ENCODE data around the gene LTN1.
A peak's percentile ranks its signal among the peaks of the same experiment; 100 is the strongest.

The LTN1 gene

GRCh38 chr21:28922368-28922767 is 70.3 kb downstream of the LTN1 start:
- no peak for DNase-seq

- no peak for DNase-seq
These were observed 76.4 kb downstream of the LTN1 start for GRCh38 chr21:28916150-28916893.

- DNase-seq, result no peak
These were observed 79.6 kb downstream of the LTN1 start for GRCh38 chr21:28913071-28913470.

- no peak for DNase-seq
These were observed 82.3 kb downstream of the LTN1 start for GRCh38 chr21:28910280-28910887.

- no peak for DNase-seq
These were observed 84.3 kb downstream of the LTN1 start for GRCh38 chr21:28908351-28908750.

GRCh38 chr21:28906841-28907240 is 85.8 kb downstream of the LTN1 start:
- DNase-seq, result no peak

GRCh38 chr21:28906236-28906635 is 86.4 kb downstream of the LTN1 start:
- no peak for DNase-seq

GRCh38 chr21:28904961-28905435 is 87.7 kb downstream of the LTN1 start:
- no peak for DNase-seq

- DNase-seq, result no peak
These were observed 89.2 kb downstream of the LTN1 start for GRCh38 chr21:28903448-28903847.

GRCh38 chr21:28900481-28900880 is 92.2 kb downstream of the LTN1 start:
- DNase-seq, result no peak

GRCh38 chr21:28899744-28900143 is 92.9 kb downstream of the LTN1 start:
- no peak for DNase-seq

- no peak for DNase-seq
These were observed 93.5 kb downstream of the LTN1 start for GRCh38 chr21:28899220-28899619.

- DNase-seq, result no peak
These were observed 99.0 kb downstream of the LTN1 start for GRCh38 chr21:28893687-28894086.

GRCh38 chr21:28892199-28893111 is 100.2 kb downstream of the LTN1 start:
- no peak for DNase-seq

- no peak for DNase-seq
These were observed 106.9 kb downstream of the LTN1 start for GRCh38 chr21:28885853-28886177.

- peak; percentile 92 for DNase-seq
These were observed 107.5 kb downstream of the LTN1 start for GRCh38 chr21:28884976-28885852.

- DNase-seq, result no peak
These were observed 108.2 kb downstream of the LTN1 start for GRCh38 chr21:28884481-28884880.

GRCh38 chr21:28883931-28884330 is 108.7 kb downstream of the LTN1 start:
- DNase-seq, result no peak

- DNase-seq, result no peak
These were observed 110.3 kb downstream of the LTN1 start for GRCh38 chr21:28882345-28882744.

Measured in NCI-H345 (cell line).